HG03060 (cell line): ENCODE data around the gene NTM.

Experiments
- ATAC-seq: cut with Tn5 transposase; IDR thresholded peaks from one replicate; pipeline ENCODE4 v1.9.1; 2021; ENCODE audit warnings: low read depth, moderate number of reproducible peaks; ENCODE audit not compliant: unreplicated experiment

The NTM gene

GRCh38 chr11:131458421-131458820 lies 88.0 kb downstream of the NTM start:
- no peak for ATAC-seq

GRCh38 chr11:131460931-131461330 lies 90.5 kb downstream of the NTM start:
- no peak for ATAC-seq

- no peak for ATAC-seq
Measured at GRCh38 chr11:131462622-131463021, 92.2 kb downstream of the NTM start.

- ATAC-seq, result no peak
Measured at GRCh38 chr11:131463162-131463561, 92.7 kb downstream of the NTM start.

- no peak for ATAC-seq
Measured at GRCh38 chr11:131463649-131464425, 93.4 kb downstream of the NTM start.

GRCh38 chr11:131464461-131464860 lies 94.0 kb downstream of the NTM start:
- no peak for ATAC-seq

- ATAC-seq, result no peak
Measured at GRCh38 chr11:131465039-131465438, 94.6 kb downstream of the NTM start.

GRCh38 chr11:131465746-131466145 lies 95.3 kb downstream of the NTM start:
- ATAC-seq, result no peak

GRCh38 chr11:131467645-131468394 lies 97.4 kb downstream of the NTM start:
- ATAC-seq, result no peak

- no peak for ATAC-seq
Measured at GRCh38 chr11:131468565-131468964, 98.2 kb downstream of the NTM start.

- no peak for ATAC-seq
Measured at GRCh38 chr11:131470216-131470925, 100.0 kb downstream of the NTM start.

GRCh38 chr11:131471976-131472375 lies 101.6 kb downstream of the NTM start:
- ATAC-seq, result no peak

- no peak for ATAC-seq
Measured at GRCh38 chr11:131474947-131475346, 104.5 kb downstream of the NTM start.

GRCh38 chr11:131476266-131476665 lies 105.9 kb downstream of the NTM start:
- ATAC-seq, result no peak

GRCh38 chr11:131478341-131478740 lies 107.9 kb downstream of the NTM start:
- no peak for ATAC-seq

GRCh38 chr11:131481303-131481702 lies 110.9 kb downstream of the NTM start:
- ATAC-seq, result no peak

- ATAC-seq, result no peak
Measured at GRCh38 chr11:131481971-131482370, 111.6 kb downstream of the NTM start.

- ATAC-seq, result no peak
Measured at GRCh38 chr11:131483453-131483852, 113.0 kb downstream of the NTM start.

- no peak for ATAC-seq
Measured at GRCh38 chr11:131483877-131484276, 113.5 kb downstream of the NTM start.

GRCh38 chr11:131486100-131486499 lies 115.7 kb downstream of the NTM start:
- no peak for ATAC-seq

GRCh38 chr11:131486937-131487635 lies 116.7 kb downstream of the NTM start:
- no peak for ATAC-seq
